ENCODE data around the gene NME7.

NME7 gene

DNA sequence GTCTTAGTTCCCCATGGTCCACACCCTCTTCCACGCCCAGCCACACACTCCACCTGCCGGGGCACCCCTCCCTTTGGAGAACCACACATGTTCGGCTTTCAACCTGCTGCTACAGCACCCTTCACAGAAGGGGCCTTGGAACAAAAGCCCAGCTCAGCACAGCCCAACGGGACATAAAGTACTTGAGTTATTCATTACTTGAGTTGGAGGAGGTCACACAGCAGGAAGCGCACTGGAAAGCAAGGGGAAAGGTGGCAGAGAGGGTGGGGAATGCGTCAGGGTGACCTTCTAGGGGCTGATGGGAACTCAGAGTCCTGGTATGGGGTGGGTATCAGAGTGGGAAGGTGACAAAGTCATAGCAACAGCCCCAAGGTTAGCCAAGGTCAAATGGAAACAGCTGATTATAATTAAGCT, 264.1 kb downstream of the NME7 start:
- DNase-seq: no peak

DNA sequence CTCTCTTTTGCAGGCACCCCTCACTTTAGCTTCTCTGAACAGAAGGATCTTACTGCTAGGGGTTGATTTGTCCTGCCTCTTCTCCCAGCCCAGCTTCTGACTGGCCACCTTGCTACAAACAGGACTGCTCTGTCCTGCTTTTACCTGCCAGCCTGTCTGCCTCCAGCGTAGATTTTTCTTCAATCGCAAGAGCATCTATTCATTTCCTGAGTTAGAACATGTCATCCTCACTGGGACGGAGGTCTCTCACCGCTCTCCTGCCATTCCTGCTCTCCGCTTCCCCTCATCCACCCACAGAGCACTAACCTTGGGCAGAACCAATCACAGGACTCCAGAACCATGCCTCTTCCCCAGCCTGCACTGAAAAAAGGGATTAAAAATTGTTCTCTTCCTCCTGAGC, 264.6 kb downstream of the NME7 start:
- DNase-seq: no peak

DNA sequence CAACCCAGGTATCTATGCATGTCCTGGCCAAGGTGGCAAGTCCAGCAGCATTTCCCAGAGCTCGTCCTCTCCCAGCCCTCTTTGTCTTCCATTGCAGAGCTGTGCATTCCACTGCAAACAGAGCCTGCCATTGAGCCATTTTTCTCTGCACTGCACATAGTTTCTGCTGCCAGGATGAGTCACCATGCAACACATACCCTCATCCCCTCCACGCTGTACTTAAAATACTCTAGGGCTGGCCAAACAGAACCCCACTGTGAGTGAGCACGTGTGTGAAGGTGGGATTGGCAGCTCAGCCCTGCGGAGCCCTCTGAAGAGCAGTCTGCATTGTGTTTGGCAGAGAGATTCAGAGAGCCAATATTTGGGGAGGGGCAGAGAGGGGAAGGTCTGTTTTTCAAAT, 265.0 kb downstream of the NME7 start:
- no peak for DNase-seq

DNA sequence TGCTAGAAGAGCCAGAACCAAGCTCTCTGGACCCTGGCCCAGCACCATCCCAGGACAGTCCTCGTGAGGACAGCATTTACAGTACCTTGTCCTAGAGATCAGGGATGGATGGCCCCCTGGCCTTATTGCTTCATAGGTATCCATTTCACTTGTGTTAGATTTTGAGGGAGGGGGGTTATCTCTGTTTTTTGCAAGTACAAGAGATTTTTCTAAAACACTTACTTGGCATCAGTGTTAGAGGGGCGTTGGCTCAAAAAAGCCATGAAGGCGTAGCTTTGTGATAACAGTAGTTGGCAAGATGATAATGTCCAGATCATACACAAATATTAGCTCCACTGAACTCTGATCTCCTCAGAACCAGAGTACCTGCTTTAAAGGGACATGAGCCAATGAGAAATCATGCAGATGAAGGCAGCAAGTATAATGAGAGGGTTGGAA, 266.9 kb downstream of the NME7 start:
- no peak for DNase-seq

DNA sequence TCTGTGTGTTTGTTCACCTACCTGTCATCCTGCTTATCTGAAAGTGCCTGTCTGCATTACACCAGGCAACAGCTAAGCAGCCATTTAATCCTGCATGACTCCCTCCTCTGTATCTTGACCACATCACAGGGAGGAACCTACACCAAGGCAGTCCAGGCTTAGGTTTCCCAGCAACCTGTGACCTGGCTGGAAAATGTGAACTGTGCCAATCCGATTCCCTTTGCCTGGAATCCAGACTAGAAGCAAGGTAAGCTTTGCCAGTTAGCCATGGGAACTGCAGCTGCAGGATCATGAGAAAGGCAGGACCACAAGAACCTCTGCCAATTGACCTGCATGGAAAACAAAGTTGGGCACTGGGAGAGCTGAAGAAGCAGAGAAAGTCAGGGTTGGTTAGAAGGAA, 267.4 kb downstream of the NME7 start:
- DNase-seq: no peak

DNA sequence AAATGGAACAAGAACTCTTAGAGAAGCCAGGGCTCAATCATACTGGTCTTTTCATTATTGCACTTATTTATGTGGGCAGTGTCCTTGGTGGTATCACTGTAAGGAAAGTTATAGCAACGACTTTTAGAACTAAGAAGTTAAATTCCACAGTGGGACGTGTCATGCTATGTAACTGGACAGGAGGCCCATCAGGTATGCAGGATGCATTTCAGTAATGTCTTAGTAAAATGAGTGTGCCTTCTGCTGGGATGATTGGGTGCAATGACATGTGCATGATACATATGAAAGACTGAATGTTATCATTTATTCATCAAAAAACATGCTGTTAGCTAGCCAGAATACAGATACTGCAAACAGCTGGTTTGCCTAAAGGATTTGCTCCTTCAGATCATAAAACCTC, 268.0 kb downstream of the NME7 start:
- no peak for DNase-seq

DNA sequence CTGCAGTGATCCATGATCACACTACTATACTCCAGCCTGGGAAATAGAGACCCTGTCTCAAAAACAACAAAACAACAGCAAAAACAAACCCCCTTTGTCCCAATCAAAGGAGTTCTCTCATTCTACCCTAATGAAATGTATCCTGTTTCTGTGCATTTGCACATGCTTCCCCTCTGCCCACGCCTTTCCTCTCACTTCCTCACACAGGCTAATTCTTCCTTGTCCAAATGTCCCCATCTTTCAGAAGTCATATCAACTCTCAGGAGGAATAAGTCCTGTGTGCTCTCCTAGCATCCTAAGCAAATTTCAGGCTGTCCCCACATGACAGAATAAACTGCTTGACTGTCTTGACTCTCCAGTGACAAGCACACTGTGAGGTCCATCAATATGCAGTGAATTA, 269.2 kb downstream of the NME7 start:
- DNase-seq: no peak

DNA sequence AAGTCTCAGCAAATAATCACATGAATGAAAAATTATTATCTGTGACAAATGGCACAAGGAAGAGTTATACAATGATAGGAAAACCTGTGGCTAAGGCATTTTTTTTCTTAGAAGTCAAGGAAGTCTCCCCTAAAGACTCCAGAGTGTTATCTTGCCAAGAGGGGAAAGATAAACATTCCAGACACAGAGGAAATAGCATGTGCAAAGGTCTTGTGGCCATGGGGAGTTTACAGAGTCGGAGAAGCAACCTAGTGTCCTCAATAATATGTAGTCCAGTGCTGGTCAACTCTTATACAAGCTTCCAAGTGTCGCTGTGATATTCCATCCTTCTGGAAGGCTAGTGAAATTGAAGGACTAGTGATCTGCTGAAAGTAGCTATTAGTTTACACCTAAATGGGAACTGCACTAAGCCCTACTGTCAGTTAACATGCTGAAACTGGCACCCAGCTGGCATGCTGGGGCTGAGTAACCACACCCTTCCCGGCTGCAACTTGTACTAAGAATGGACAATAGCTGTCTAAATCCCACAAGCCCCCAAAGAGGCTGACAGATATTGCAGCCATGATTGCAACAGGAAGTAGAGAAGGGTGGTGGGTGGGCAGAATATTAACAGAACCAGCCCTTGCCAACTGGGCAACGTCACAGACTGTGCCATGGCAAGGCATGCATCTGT, 272.6 kb downstream of the NME7 start:
- no peak for DNase-seq

DNA sequence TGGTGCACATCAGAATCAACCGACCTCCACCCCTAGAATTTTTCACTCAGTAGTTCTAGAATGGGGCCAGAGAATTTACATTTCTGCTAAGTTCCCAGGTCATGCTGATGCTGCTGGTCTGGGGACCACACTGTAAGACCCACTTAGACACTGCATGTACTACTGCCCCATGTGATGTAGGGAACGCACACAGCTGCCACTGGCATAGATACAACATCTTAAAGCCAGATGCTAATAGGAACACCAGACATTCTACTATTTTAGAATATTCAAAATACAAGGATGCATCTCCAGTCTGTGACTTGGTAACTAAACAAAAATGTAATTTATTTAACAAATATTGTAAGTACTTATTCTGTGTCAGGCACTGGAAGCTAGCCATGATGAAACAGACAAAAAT, 275.2 kb downstream of the NME7 start:
- DNase-seq: no peak

DNA sequence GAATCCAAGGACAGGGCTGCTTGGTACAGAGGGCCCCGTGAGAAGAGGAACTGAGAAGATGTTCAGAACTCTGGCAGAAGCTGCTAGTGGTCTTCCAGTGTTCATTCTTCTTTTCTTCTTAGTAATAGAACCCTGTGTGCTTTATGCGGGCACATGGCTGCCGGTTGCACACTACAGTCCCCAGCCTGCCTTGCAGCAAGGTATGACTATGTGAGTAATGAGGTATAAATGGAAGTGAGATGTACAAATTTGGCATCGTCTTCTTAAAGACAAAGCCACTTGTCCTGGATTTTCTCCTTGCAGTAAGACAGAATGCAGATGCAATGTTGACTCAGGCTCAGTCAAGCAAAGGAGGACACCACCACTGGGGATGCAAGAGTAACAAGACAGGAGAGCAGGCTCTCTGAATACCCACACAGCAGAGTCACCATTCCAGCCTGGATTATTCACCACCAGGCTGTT, 276.1 kb downstream of the NME7 start:
- DNase-seq: no peak

DNA sequence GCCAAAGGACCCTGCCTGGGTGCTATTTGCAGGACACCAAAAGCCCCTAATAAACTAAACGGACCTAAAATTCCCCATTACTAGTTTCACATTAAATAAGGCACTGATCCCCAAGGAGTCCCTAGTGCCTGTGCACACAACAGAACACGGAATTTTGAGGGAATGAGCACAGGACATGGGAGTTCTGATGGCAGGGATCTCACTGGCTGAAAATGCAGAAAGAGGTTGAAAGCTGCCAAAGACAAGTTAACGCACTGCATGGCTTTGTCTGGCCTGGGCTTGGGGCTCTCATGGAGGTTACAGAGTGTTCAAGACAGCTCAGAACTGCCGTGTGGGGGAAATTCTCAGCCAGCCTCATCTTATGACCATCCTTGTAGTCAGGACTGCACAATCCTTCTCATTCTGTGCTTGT, 276.7 kb downstream of the NME7 start:
- no peak for DNase-seq

DNA sequence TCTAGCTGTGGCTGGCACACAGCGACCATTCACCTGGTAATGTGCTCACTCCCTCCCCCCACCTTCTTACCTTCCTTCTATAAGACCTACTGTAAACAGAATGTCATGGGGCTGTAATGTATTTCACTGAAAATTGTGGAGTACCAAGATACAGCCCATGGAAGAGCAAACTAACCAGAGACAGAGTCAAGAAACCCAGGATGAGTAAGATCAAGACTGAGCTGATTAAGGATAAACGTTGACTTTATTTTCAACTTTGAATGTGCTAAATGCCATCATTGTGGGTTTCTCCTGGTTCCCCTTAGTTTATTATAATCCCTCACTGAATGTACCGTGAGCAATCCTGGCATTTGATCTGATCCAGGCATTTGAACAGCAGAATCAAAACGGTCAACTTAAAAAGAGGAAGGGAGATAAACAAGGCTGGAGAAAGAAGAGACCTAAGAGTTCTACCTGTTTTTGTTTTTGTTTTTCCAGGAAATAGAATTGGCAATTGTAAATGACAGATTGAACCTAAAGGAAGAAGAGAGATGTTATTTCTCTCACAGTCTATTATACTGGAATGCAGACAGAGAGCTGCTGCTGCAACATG, 277.2 kb downstream of the NME7 start:
- no peak for DNase-seq

DNA sequence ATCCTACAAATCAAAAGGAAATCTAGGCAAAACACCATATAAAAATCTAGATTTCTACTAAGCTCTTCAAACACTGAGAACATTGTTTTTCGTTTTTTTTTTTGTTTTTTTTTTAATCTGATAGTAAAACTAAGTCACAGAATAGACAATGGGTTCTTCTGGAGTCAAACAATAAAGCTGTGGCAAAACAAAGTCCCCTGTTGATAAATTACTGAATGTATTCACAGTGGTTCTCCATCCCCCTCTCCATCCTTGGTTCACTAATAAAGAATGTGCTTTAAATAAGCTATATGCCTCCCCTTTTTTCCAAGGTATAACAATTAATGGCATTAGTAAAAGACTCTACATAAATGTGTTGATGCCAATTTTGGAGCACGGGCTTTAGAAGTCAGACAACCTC, 277.8 kb downstream of the NME7 start:
- DNase-seq: no peak

DNA sequence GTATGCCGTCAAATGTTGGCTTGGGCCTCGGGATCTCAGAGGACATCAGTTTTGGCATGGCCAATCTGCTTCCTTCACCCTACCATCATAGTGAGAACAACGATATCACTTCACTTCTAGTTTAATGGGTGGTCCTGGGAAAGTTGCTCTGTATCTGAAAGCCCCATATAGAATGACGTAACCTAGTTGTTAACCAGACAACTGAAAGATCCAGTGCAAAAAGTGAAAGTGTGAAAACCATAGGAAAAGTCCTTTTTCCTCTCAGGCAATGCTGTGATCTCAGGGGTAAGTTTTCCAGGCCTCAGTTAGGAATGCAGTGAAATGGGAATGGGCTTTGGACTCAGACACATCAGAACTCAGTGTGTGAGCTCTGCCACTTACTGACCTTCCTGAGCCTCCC, 279.7 kb downstream of the NME7 start:
- DNase-seq: no peak

DNA sequence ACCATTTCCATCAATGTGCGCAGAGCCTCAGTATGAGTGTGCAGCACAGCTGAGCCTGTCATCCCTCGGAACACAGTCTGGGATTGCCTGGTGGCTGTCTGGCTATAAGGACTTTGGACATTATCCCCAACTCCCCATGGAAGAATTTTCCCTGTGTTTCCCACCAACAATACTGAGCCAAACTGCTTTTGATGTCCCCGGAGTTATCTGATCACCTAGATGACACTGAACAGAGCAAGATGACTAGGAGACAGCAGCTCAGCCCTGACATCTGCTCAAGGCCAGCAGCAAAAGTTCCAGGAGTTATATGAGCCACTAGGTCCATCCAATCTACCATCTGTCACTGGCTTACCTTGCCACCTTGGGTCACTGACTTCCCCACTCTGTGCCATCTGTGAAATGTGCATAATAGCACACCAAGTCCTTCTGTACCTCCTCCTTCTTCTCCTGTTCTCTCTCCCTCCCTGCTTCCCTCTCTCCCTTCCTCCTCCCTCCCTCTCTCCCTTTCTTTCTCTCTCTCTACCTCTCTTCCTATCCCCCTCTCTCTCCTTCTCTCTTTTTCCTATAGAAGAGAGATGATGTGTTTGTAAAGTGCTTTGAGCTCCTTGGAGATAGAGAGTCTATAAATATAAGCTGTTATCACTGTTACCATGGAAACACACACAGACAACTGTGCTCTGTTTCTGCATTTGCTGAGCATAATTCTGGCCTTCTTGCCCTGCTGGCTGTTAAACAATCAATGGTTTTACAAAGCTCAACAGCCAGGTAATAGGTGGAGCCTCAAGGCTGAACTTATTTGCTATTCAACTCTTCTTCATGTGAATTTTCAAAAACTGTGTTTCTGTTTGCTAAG, 280.8 kb downstream of the NME7 start:
- DNase-seq: no peak

DNA sequence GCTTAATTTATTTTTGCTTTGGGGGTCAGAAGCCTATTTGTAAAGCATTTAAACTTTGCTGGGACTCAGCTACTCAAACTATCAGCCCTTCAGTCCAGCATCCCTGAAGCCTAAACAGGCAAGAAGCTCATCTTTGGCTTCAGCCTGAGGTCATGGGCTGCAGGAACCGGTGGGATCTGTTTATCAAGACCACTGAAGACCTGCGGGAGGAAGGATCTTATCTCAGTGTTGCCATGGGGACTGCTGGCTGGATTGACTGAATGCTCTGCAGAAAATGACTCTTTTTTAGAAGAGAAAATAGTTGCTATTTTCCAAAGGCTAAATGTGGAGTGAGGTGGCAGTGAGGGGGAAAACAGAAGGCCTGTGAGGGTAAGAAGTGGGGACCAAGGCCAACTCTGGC, 281.7 kb downstream of the NME7 start:
- DNase-seq: no peak
